HEK293T (cell line): ENCODE data around the gene SLU7.
"Not testable (repeated sequence)": the region's sequence is repeated elsewhere in the genome, so short reads cannot be mapped to it uniquely, and the experiment has no call there.

Source experiments
- FOXM1 ChIP-seq: fragments of 450-650 bp; IDR thresholded peaks from 2 replicates; pipeline ENCODE4 v1.6.1; 2017; ENCODE audit warnings: mild to moderate bottlenecking, borderline replicate concordance
- HDGF ChIP-seq: fragments of 450-650 bp; IDR thresholded peaks from 2 replicates; pipeline ENCODE4 v1.6.1; 2017; ENCODE audit warnings: antibody characterized with exemption, borderline replicate concordance
- TF ChIP-seq, protein P1 (sequence below): fragments of 450-650 bp; IDR thresholded peaks from 2 replicates; pipeline ENCODE4 v1.6.1; 2016

DNA sequence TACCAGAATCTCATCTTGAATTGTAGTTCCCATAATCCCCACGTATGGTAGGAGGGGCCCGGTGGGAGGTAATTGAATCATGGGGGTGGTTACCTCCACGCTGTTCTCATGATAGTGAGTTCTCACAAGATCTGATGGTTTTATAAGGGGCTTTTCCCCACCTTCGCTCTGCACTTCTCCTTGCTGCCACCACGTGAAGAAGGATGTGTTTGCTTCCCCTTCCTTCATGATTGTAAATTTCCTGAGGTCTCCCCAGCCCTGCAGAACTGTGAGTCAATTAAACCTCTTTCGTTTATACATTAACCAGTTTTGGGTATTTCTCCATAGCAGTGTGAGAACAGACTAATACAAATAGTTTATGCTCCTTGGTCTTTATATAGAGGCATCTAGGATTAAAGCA is 17.8 kb upstream of the SLU7 start:
- TF ChIP-seq, protein P1, sequence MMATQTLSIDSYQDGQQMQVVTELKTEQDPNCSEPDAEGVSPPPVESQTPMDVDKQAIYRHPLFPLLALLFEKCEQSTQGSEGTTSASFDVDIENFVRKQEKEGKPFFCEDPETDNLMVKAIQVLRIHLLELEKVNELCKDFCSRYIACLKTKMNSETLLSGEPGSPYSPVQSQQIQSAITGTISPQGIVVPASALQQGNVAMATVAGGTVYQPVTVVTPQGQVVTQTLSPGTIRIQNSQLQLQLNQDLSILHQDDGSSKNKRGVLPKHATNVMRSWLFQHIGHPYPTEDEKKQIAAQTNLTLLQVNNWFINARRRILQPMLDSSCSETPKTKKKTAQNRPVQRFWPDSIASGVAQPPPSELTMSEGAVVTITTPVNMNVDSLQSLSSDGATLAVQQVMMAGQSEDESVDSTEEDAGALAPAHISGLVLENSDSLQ: not testable (repeated sequence)
- TF ChIP-seq FOXM1, HDGF: not testable (repeated sequence)
